NCI-H146 treated with DMSO at 0.1 percent for 48 hours (cell line): Measurements from ENCODE around the gene TUBA3D.
"Not testable (repeated sequence)": the region's sequence is repeated elsewhere in the genome, so short reads cannot be mapped to it uniquely, and the experiment has no call there.

Source experiments
- DNase-seq: peaks from one replicate; lab custom pipeline; 2025; ENCODE audit not compliant: unreplicated experiment; lab: John Stamatoyannopoulos, UW

The TUBA3D gene

GRCh38 chr2:131483981-131484820 lies 8.3 kb downstream of the TUBA3D start:
- DNase-seq, result not testable (repeated sequence)

GRCh38 chr2:131484906-131485460 lies 9.1 kb downstream of the TUBA3D start:
- DNase-seq, result not testable (repeated sequence)

- DNase-seq, result not testable (repeated sequence)
Observed at GRCh38 chr2:131486201-131486902, 10.4 kb downstream of the TUBA3D start.

GRCh38 chr2:131488306-131489205 lies 12.6 kb downstream of the TUBA3D start:
- DNase-seq, result no peak

GRCh38 chr2:131490616-131491468 lies 14.9 kb downstream of the TUBA3D start:
- DNase-seq, result not testable (repeated sequence)

- not testable (repeated sequence) for DNase-seq
Observed at GRCh38 chr2:131491469-131491836, 15.5 kb downstream of the TUBA3D start.

- DNase-seq, result not testable (repeated sequence)
Observed at GRCh38 chr2:131492015-131492417, 16.1 kb downstream of the TUBA3D start, which contains the start of gene MZT2A. MZT2A (minus strand) TSS chr2:131492397; CDS start chr2:131492376, 21 bp downstream.

- peak; percentile 93 for DNase-seq
Observed at GRCh38 chr2:131492418-131493198, 16.7 kb downstream of the TUBA3D start.

- peak; percentile 31 for DNase-seq
Observed at GRCh38 chr2:131493199-131493968, 17.5 kb downstream of the TUBA3D start.

GRCh38 chr2:131495506-131495905 lies 19.6 kb downstream of the TUBA3D start:
- DNase-seq, result not testable (repeated sequence)

- DNase-seq, result not testable (repeated sequence)
Observed at GRCh38 chr2:131498321-131498973, 22.5 kb downstream of the TUBA3D start.

- DNase-seq, result not testable (repeated sequence)
Observed at GRCh38 chr2:131503587-131503986, 27.7 kb downstream of the TUBA3D start.

GRCh38 chr2:131504082-131504750 lies 28.3 kb downstream of the TUBA3D start:
- DNase-seq, result not testable (repeated sequence)

GRCh38 chr2:131509615-131510014 lies 33.7 kb downstream of the TUBA3D start:
- no peak for DNase-seq

GRCh38 chr2:131511291-131511968 lies 35.5 kb downstream of the TUBA3D start:
- not testable (repeated sequence) for DNase-seq
